Erythroblast (primary cell): ENCODE data around the gene CABLES1.

Source experiments
- GATA1 ChIP-seq: IDR thresholded peaks from 2 replicates; pipeline ENCODE4 v1.6.1; 2011; ENCODE audit warnings: low read depth, mild to moderate bottlenecking, control low read depth, low read length, moderate library complexity
- POLR2A ChIP-seq: IDR thresholded peaks from 2 replicates; pipeline ENCODE4 v1.6.1; 2011; ENCODE audit warnings: mild to moderate bottlenecking, low read length

- TF ChIP-seq POLR2A = no peak
- TF ChIP-seq GATA1 = no peak
Measured at GRCh38 chr18:23099621-23100020, 35.7 kb upstream of the CABLES1 start.
